GM12891 (cell line): ENCODE results near the gene BTRC.

Experiments used
- DNase-seq: peaks from one replicate; pipeline ENCODE4 v3.0.0; 2011; ENCODE audit warnings: low spot score; ENCODE audit not compliant: insufficient read length
- FAIRE-seq: peaks from 2 replicates; lab custom pipeline; 2011; peaks lifted over from hg19 to GRCh38; lab: Jason Lieb, UNC
- PAX5 ChIP-seq: IDR thresholded peaks from 2 replicates; pipeline ENCODE4 v1.6.1; 2011; ENCODE audit warnings: low read length, moderate library complexity, mild to moderate bottlenecking; ENCODE audit not compliant: insufficient read depth, severe bottlenecking
- POLR2A ChIP-seq: IDR thresholded peaks from 2 replicates; pipeline ENCODE4 v1.6.1; 2011; ENCODE audit warnings: low read depth, low read length, control low read depth
- POLR2AphosphoS5 ChIP-seq: IDR thresholded peaks from 2 replicates; pipeline ENCODE4 v1.6.1; 2011; ENCODE audit warnings: low read depth, low read length, control low read depth
- POU2F2 ChIP-seq: IDR thresholded peaks from 2 replicates; pipeline ENCODE4 v1.6.1; 2011; ENCODE audit warnings: low read depth, mild to moderate bottlenecking, control low read depth, low read length, moderate library complexity
- SPI1 ChIP-seq: IDR thresholded peaks from 2 replicates; pipeline ENCODE4 v1.6.1; 2011; ENCODE audit warnings: low read depth, low read length, control low read depth
- TAF1 ChIP-seq: IDR thresholded peaks from 2 replicates; pipeline ENCODE4 v1.6.1; 2011; ENCODE audit warnings: low read depth, low read length, control low read depth

BTRC gene

DNA sequence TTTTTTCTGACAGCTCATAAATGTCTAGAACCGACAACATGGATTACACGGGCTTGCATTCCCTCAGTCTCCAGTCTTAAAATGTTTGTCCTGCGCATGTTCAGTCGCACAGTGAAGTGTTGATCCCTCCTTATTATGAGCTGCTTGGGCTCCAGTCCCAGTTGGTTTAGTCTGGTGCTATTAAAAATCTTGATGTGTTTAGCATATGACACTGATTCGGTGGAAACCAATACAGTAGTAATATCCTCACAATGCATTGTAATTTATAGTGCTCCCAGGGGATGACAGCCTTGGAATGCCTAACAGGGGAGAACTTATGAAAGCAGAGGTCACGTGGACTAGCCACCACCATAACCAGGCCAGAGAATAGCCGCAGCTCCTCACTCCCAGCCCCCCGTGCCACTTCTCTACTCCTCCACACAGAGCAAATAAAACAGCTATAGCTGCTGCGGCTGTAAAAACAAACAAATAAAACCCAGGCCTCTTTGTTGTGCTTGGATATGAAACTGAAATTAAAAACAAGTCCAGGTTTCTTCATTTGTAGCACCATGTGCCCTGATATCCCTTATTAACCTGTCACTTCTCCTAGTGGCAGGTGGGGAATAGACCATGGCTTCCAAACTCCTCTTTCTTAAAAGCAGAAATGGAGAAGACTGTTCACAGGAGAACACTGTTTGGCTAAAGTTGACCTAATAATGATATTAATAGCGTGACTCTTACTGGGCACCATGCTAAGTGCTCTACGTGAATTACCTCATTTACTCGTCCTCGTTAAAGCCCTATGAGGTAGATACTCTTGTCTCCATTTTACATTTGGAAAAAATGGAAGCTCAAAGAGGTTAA, 241.8 kb downstream of the BTRC start:
- no peak for TF ChIP-seq POLR2AphosphoS5
- no peak for TF ChIP-seq PAX5
- TF ChIP-seq SPI1, result no peak
- no peak for TF ChIP-seq POLR2A
- no peak for TF ChIP-seq TAF1
- TF ChIP-seq POU2F2, result no peak
- FAIRE-seq (no peak), DNase-seq (no peak)

DNA sequence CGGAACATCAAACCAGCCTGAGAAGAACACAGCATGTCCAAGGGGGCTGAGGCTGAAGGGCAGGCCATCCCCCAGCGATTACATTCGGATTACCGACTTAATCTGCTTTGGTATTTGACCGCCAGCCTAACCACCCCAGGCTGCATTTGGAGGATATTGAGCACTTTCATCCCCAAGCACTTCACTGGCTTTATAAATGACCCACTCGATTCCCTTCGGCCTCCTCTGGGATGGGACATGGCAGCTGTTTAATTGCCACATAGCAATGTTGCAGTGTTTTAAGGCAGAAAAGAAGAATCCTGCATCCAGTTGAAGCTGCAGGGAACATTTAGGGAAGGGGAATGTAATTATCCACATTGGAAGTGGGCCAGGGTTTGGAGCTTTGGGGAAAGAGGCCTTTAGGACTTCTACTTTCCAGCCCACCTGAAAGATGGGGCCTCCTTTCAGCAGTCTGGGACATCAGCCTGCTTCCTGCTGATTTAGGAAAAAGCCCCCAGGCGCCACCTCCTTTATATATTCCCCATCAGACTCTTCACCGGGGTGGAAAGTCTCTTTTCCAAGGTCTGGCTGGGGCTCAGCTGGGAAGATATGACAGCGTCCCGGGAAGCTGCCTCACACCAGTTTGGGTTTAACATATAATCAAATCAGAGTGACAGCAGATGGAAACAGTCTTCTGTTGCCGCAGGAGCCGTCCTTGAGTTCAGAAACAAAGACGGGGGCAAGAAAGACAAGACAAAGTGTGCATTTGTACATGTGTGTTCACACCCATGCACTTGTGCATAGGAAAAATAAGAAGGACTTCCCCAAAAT, 243.3 kb downstream of the BTRC start:
- TF ChIP-seq POLR2A, result no peak
- no peak for TF ChIP-seq POLR2AphosphoS5
- no peak for TF ChIP-seq TAF1
- TF ChIP-seq PAX5, result no peak
- no peak for TF ChIP-seq SPI1
- TF ChIP-seq POU2F2, result no peak
- FAIRE-seq (no peak), DNase-seq (no peak)

DNA sequence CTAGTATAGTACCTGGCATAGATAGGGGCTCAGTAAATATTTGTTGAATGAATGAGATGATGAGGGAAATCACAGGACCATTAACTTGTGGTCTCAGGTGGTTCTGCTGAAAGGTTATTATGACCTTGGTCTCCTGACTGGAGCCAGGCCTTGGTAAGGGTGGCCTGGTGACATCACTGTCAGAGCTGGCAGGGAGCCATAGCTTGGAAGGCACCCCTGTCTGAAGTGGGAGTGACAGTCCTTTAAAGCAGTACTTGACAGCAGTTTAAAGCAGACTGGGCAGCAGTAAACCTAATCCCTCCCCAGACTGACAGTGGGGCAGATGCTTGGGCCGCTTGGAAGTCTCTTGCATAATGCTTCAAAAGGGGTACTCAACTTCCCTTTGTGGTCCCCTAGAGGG, 247.6 kb downstream of the BTRC start:
- TF ChIP-seq POU2F2 (no peak), POLR2A (no peak), TAF1 (no peak), SPI1 (no peak), POLR2AphosphoS5 (no peak), PAX5 (no peak)
- no peak for FAIRE-seq
- no peak for DNase-seq

DNA sequence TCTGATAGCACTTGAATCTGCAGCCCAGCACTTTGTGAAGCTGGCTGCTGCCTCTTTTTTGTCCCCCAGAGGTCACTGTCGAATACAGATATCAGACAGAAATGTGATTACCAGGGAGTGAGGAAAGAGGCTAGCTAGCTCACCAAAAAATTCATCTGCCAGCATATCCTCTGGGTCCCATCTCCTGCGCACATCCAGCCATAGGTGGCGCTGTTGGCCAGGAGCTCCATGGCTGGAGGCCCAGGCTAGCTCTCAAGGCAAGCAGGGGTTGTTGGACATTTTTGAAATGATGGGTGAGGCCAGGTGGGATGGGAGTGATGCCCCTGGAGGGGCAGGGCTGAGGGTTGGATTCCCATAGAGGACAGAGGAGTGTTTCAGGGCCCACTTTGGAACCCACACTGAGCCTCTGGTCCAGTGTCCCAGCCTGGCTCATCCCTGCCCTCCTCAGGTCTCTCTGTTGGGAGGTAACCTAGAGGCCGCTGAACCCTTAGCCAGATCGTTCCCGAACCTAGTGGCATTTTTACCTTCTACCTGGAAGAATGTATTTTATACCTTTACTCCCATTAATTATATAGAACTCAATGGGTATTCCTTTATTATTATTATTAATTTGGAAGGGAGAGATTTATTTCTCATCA, 248.9 kb downstream of the BTRC start:
- DNase-seq (peak; percentile 77), FAIRE-seq (peak; percentile 97)
- TF ChIP-seq PAX5 (no peak), POU2F2 (no peak), SPI1 (no peak), POLR2A (no peak), POLR2AphosphoS5 (no peak), TAF1 (no peak)
